Measurements from ENCODE around the gene SEC14L1. TPM values are rescaled to one million over a fixed set of nuclear protein-coding genes. Genes with fewer than 3 reads are reported as not detected.
A peak's percentile ranks its signal among the peaks of the same experiment; 100 is the strongest.

SEC14L1 gene
- total RNA-seq, 1 experiment from 2014 or later: 279 TPM

GRCh38 chr17:77215281-77215680 is 74.5 kb downstream of the SEC14L1 start:
- in situ Hi-C loops (cut with HindIII; ENCODE audit: low pct_unique_long_range_greater_than_20kb, low sequenced_read_pairs): no loop called here
- CTCF ChIA-PET: interaction anchor here (0.5 to 0.6 kb wide), 2 partner anchors 51 to 60 kb away, joined by 3 to 7 read pairs; no protein-coding TSS in a partner anchor
- POLR2A ChIA-PET: interaction anchor here (0.6 kb wide), 1 partner anchor 120 kb away, joined by 7 read pairs; no protein-coding TSS in a partner anchor
- no peak for ATAC-seq
- TF ChIP-seq SIN3A (IDR thresholded peaks at IDR 0.05; ENCODE audit: borderline replicate concordance, insufficient read depth, low read depth, low read length) (no peak), TCF7L2 (IDR thresholded peaks at IDR 0.05; ENCODE audit: low read depth, low read length) (no peak), REST (IDR thresholded peaks at IDR 0.05; ENCODE audit: insufficient read depth in 1 of 2, low read depth in 2 of 2, low read length in 1 of 2) (no peak), POLR2AphosphoS5 (IDR thresholded peaks at IDR 0.05; ENCODE audit: low read depth, low read length) (no peak), CTCF (IDR thresholded peaks at IDR 0.05) (no peak)
- intact Hi-C loops (cut with micrococcal nuclease; ENCODE audit: unreplicated experiment): no loop called here
- no peaks in the 10 kb centered on the region for H3K27me3 ChIP-seq (ENCODE audit: control insufficient read depth, insufficient read depth, low read length)
- DNase-seq (ENCODE audit: low read depth, low spot score): no peak
- H3K4me1 ChIP-seq (ENCODE audit: control insufficient read depth, insufficient read depth, low read length): no peaks in the 10 kb centered on the region
- no peak overlapping the region for H3K4me3 ChIP-seq (ENCODE audit: low read depth in 2 of 2, low read length in 2 of 2)
- BruUV-seq (replicated peaks): TSS peak; percentile 89
- no peaks in the 10 kb centered on the region for H3K9me3 ChIP-seq (ENCODE audit: control insufficient read depth, insufficient read depth, low read depth, low read length)
- H3K27ac ChIP-seq (ENCODE audit: low read length): no peak overlapping the region
- H3K36me3 ChIP-seq (ENCODE audit: control insufficient read depth, insufficient read depth, low read length): peaks cover 34% of the 10 kb centered on the region

GRCh38 chr17:77216486-77216885 is 75.7 kb downstream of the SEC14L1 start:
- Histone ChIP-seq H3K4me3 (ENCODE audit: low read depth in 2 of 2, low read length in 2 of 2) (no peak overlapping the region), H3K27me3 (ENCODE audit: control insufficient read depth, insufficient read depth, low read length) (no peaks in the 10 kb centered on the region), H3K36me3 (ENCODE audit: control insufficient read depth, insufficient read depth, low read length) (peaks cover 29% of the 10 kb centered on the region), H3K9me3 (ENCODE audit: control insufficient read depth, insufficient read depth, low read depth, low read length) (no peaks in the 10 kb centered on the region), H3K27ac (ENCODE audit: low read length) (no peak overlapping the region), H3K4me1 (ENCODE audit: control insufficient read depth, insufficient read depth, low read length) (no peaks in the 10 kb centered on the region)
- DNase-seq (ENCODE audit: low read depth, low spot score): no peak
- in situ Hi-C loops (cut with HindIII; ENCODE audit: low pct_unique_long_range_greater_than_20kb, low sequenced_read_pairs): no loop called here
- no peak for ATAC-seq
- intact Hi-C loops (cut with micrococcal nuclease; ENCODE audit: unreplicated experiment): no loop called here
- TF ChIP-seq REST (IDR thresholded peaks at IDR 0.05; ENCODE audit: insufficient read depth in 1 of 2, low read depth in 2 of 2, low read length in 1 of 2): no peak
- no peak for TF ChIP-seq TCF7L2 (IDR thresholded peaks at IDR 0.05; ENCODE audit: low read depth, low read length)
- no peak for TF ChIP-seq CTCF (IDR thresholded peaks at IDR 0.05)
- TF ChIP-seq SIN3A (IDR thresholded peaks at IDR 0.05; ENCODE audit: borderline replicate concordance, insufficient read depth, low read depth, low read length): no peak
- POLR2A ChIA-PET: no interaction called here
- BruUV-seq (replicated peaks): TSS peak; percentile 92
- CTCF ChIA-PET: interaction anchor here (0.5 kb wide), 1 partner anchor 77 kb away, joined by 8 read pairs; no protein-coding TSS in a partner anchor
